GM12801 (cell line): ENCODE results near the gene VEZF1.

Experiments
- CTCF ChIP-seq: IDR thresholded peaks from one replicate; pipeline ENCODE4 v1.5.1; 2011; ENCODE audit warnings: control low read depth; ENCODE audit not compliant: insufficient read length; ENCODE audit errors: extremely low read depth

VEZF1 gene

GRCh38 chr17:57986841-57987580 lies 1.0 kb downstream of the VEZF1 start:
- no peak for TF ChIP-seq CTCF

GRCh38 chr17:57985675-57985974 lies 2.4 kb downstream of the VEZF1 start:
- TF ChIP-seq CTCF: no peak

GRCh38 chr17:57984936-57985674 lies 2.9 kb downstream of the VEZF1 start:
- TF ChIP-seq CTCF: no peak

- no peak for TF ChIP-seq CTCF
These were observed 3.7 kb downstream of the VEZF1 start for GRCh38 chr17:57984261-57984890.

GRCh38 chr17:57983446-57983845 lies 4.6 kb downstream of the VEZF1 start:
- no peak for TF ChIP-seq CTCF

- TF ChIP-seq CTCF: no peak
These were observed 5.4 kb downstream of the VEZF1 start for GRCh38 chr17:57982452-57983170.

GRCh38 chr17:57980522-57980921 lies 7.5 kb downstream of the VEZF1 start:
- TF ChIP-seq CTCF: no peak
